HG02884 (cell line): ENCODE measurements around the gene TENT4A.

Experiments used
- ATAC-seq: cut with Tn5 transposase; IDR thresholded peaks from one replicate; pipeline ENCODE4 v1.9.1; 2021; ENCODE audit warnings: mild to moderate bottlenecking, moderate library complexity; ENCODE audit not compliant: unreplicated experiment

Gene TENT4A

GRCh38 chr5:6791031-6791430, 77.8 kb downstream of the TENT4A start:
- ATAC-seq: no peak

DNA sequence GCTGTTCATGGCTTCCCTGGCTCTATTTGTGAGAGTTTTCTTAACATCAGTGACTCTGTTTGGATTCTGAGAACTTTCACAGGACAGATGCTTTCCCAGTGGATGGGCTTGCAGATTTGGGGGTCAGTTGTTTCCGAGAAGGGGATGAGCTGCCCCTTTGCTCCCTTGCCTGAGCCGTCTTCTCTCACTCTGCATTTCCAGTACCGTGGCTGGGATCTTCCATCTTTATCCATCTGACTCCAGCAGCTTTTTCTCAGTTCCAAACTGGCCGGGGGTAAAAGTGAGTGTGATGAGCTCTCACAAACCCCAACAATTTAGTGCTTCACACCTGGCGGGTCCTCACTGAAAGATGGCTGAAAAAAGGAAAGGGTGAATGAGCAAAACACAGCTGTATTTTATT, 79.1 kb downstream of the TENT4A start:
- ATAC-seq: no peak

DNA sequence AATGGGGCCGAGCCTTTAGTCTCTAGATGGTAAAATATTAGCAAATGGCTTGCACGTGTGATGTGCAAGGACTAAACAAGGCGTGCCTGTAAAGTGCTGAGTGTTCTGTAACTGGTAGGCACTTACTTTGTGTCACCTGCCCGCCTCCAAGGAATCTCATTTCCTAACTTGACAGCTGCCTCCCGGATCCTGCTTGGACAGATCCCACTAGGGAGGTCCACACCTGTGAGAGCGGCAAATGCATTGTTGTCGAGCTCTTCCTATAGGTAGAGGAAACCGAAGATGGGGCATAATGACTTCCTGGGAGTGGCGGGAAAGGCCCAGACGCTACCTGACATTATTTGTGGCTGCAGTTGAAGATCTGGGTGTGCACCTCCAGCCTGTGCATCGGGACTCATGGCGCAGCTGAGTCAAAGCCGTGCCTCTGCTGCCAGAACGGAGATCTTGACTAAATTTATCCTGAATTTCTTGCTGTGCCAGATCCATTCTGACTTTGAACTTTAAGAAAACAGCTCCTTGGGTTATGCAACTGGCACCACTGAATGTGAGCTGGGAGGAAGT, 79.8 kb downstream of the TENT4A start:
- no peak for ATAC-seq

DNA sequence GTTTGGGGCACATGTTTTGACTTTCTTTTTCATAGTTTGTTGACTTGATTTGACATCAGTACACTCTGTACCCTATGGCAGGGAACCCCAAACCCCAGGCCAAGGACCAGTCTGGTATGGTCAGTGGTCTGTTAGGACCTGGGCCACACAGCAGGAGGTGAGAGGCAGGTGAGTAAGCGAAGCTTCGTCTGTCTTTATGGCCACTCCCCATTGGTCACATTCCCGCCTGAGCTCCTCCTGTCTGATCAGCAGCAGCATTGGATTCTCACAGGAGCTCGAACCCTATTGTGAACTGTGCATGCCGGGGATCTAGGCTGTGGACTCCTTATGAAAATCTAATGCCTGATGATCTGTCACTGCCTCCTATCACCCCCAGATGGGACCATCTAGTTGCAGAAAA, 88.0 kb downstream of the TENT4A start:
- no peak for ATAC-seq

DNA sequence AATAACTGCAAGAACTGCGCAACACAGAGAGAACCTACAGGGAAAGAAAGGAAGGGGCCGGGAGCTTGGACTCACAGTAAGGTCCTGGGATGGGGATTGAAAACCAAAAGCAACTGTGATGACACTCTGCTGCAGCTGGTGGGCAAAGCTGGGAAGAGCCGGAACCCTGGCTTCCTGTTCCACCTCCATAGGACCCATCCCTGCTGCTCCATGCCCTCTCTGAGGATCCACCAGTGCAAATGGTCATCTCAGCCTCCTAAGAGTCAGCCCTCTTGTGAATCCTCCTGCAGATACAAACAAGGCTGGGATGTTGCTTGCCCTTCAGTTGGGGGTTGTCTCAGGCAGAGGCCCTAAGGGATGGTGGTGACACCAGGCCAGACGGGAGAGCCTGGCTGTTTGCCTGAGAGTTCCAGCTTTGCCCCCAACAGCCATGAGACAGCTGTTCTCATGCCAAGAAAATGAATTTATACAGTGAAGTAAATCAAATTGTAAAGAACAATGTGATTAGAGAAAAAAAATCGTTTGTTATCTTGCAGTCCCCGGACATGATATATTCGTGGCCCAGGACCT, 90.8 kb downstream of the TENT4A start:
- ATAC-seq: no peak

- no peak for ATAC-seq
Observed at GRCh38 chr5:6804766-6805501, 91.7 kb downstream of the TENT4A start.

DNA sequence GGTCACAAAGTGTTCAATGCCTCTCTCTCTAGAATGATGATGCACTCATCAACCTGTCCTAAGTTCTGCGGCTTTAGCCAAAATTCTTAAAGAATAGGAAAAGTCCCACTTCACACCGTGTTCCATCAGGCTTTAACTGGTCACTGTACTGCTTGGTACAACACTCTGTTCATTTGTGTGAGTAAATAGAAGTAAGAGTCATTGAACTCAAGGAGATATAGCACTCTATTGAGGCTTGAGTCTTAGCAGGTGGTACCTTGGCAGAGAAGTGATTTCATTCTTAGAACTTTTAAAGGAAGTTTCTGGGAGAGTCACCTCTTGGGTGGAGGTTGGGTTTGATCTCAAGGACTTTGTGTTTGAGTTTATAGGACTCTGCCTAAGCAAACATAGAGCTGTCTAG, 92.6 kb downstream of the TENT4A start:
- ATAC-seq: no peak
